Vein endothelial cell (primary cell): Measurements from ENCODE around the gene B3GALT2. TPM values are rescaled to one million over a fixed set of nuclear protein-coding genes. Genes with fewer than 3 reads are reported as not detected.

Experiments used
- small RNA-seq: library from RNA; depleted of rRNA; stranded (forward); fragments of <200 nt; gene quantifications from one replicate; pipeline ENCODE3, GENCODE V24; 2012
- total RNA-seq: library from RNA; depleted of rRNA; stranded (reverse); fragments of >200 nt; gene quantifications from 2 replicates; pipeline ENCODE4 v1.2.3, GENCODE V29; 2012

The B3GALT2 gene
- total RNA-seq: 0.33 and 0.67 TPM in 2 replicates

GRCh38 chr1:193185901-193186731, at the start of gene B3GALT2:
TSS of gene B3GALT2 (minus strand) at chr1:193186613. CDS start at chr1:193181562, 5,051 bp downstream.

Small RNAs within 50 kb of the gene (small RNA-seq; reads per million reads assigned to genes)
- not detected for gene MIR1278

Other genes with a start within 250 kb of the B3GALT2 start
- gene UCHL5, start 127.3 kb downstream of the B3GALT2 start, total RNA-seq: 20.9 and 32.3 TPM in 2 replicates
- 148 and 150 TPM in 2 replicates for gene RO60, start 127.0 kb downstream of the B3GALT2 start, total RNA-seq
- gene GLRX2, start 81.2 kb downstream of the B3GALT2 start, total RNA-seq: 3.6 and 7.2 TPM in 2 replicates
- 24.8 and 33.0 TPM in 2 replicates for gene CDC73, start 64.6 kb downstream of the B3GALT2 start, total RNA-seq